ENCODE measurements around the gene TMPRSS11A. TPM values are rescaled to one million over a fixed set of nuclear protein-coding genes. Genes with fewer than 3 reads are reported as not detected.

Gene TMPRSS11A
- total and polyA plus RNA-seq, 2 donors (not counting 3 experiments of a cell fraction or from before 2014, with no cell fraction given): not detected

DNA sequence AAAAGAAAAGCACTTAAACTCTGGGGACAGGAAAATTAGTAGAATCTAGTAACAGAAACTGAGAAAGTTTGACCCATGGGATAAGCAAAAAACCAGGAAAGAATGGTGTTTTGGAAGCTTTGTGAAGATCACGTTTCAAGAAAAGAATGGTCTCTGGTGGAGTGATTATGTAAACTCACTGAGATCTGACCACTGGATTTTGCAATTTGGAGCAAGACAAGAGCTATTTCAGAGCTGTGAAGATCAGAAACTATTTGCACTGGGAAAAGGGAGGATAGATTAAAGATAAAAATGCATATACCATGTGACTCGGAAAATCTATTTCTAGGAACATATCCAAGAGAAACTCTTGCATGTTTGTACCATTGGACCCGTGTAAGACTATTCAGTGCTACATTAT lies 83.8 kb downstream of the TMPRSS11A start:
- Histone ChIP-seq H4K20me1 (replicated peaks; ENCODE audit: control insufficient read depth, extremely low read depth, insufficient read depth, low read length) (no peaks in the 10 kb centered on the region), H3K9me1 (replicated peaks; ENCODE audit: control insufficient read depth, extremely low read depth, insufficient read depth, low read length) (no peaks in the 10 kb centered on the region), H3K4me1 (ENCODE audit: control insufficient read depth, extremely low read depth, insufficient read depth, low read length) (no peaks in the 10 kb centered on the region), H3K36me3 (ENCODE audit: control insufficient read depth in 2 of 2, extremely low read depth in 1 of 2, insufficient read depth in 2 of 2, low read length in 2 of 2) (no peaks in the 10 kb centered on the region), H2AFZ (ENCODE audit: low read depth, low read length) (no peak overlapping the region), H3K4me3 (replicated peaks in 1 of 3; ENCODE audit: insufficient read depth in 1 of 3, low read depth in 1 of 3, low read length in 3 of 3) (no peak overlapping the region), H3K4me2 (ENCODE audit: insufficient read depth, low read length) (no peak overlapping the region), H3K9me3 (replicated peaks; ENCODE audit: control insufficient read depth, insufficient read depth, low read length) (no peaks in the 10 kb centered on the region), H3K79me2 (ENCODE audit: control insufficient read depth, insufficient read depth, low read length) (no peaks in the 10 kb centered on the region), H3K27ac (ENCODE audit: insufficient read depth, low read depth, low read length) (no peak overlapping the region), H3K9ac (replicated peaks; ENCODE audit: extremely low read depth, insufficient read depth, low read length) (no peak overlapping the region), H3K27me3 (ENCODE audit: control insufficient read depth in 2 of 2, insufficient read depth in 2 of 2, low read length in 2 of 2) (no peaks in the 10 kb centered on the region)
- intact Hi-C loops (cut with micrococcal nuclease): no loop called here
- DNase-seq (ENCODE audit: low read depth, low spot score): no peak
- no peak for FAIRE-seq
- POLR2A ChIA-PET: no interaction called here
- dilution Hi-C loops (cut with MboI; ENCODE audit: extremely low pct_ligation_motif_present, low sequenced_read_pairs): no loop called here
- TF ChIP-seq FOS (IDR thresholded peaks at IDR 0.05; ENCODE audit: borderline replicate concordance, insufficient read depth, low read length): no peak
- TF ChIP-seq, protein P1, sequence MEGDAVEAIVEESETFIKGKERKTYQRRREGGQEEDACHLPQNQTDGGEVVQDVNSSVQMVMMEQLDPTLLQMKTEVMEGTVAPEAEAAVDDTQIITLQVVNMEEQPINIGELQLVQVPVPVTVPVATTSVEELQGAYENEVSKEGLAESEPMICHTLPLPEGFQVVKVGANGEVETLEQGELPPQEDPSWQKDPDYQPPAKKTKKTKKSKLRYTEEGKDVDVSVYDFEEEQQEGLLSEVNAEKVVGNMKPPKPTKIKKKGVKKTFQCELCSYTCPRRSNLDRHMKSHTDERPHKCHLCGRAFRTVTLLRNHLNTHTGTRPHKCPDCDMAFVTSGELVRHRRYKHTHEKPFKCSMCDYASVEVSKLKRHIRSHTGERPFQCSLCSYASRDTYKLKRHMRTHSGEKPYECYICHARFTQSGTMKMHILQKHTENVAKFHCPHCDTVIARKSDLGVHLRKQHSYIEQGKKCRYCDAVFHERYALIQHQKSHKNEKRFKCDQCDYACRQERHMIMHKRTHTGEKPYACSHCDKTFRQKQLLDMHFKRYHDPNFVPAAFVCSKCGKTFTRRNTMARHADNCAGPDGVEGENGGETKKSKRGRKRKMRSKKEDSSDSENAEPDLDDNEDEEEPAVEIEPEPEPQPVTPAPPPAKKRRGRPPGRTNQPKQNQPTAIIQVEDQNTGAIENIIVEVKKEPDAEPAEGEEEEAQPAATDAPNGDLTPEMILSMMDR (IDR thresholded peaks at IDR 0.05; ENCODE audit: extremely low read depth in 1 of 2, insufficient read depth in 1 of 2, low read depth in 1 of 2, low read length in 2 of 2): no peak
- TF ChIP-seq, protein P2, sequence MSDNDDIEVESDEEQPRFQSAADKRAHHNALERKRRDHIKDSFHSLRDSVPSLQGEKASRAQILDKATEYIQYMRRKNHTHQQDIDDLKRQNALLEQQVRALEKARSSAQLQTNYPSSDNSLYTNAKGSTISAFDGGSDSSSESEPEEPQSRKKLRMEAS (IDR thresholded peaks at IDR 0.05; ENCODE audit: insufficient read depth, insufficient read length): no peak
- TF ChIP-seq POLR2AphosphoS5 (IDR thresholded peaks at IDR 0.05; ENCODE audit: insufficient read depth, low read depth, low read length): no peak
- no peak for TF ChIP-seq JUN (IDR thresholded peaks at IDR 0.05; ENCODE audit: borderline replicate concordance, insufficient read depth, insufficient read length, low read depth)
- TF ChIP-seq POLR2A (IDR thresholded peaks at IDR 0.05; ENCODE audit: low read depth, low read length): no peak
- TF ChIP-seq MYC (IDR thresholded peaks at IDR 0.05; ENCODE audit: low read depth, low read length): no peak
- TF ChIP-seq EZH2 (IDR thresholded peaks at IDR 0.05; ENCODE audit: borderline replicate concordance, low read depth, low read length, severe bottlenecking): no peak
- no peak for TF ChIP-seq GATA2 (IDR thresholded peaks at IDR 0.05; ENCODE audit: insufficient read depth, insufficient read length, low read depth, low read length)
- BruUV-seq (replicated peaks): no TSS peak
- CTCF ChIA-PET: interaction anchor here (1.0 kb wide), 1 partner anchor 31 kb away, joined by 4 read pairs; no protein-coding TSS in a partner anchor

Data from endothelial cell of umbilical vein (primary cell).